22Rv1 (cell line): Measurements from ENCODE around the gene PWWP2A.

ENCODE experiments used
- ZFX ChIP-seq: fragments of 450-650 bp; IDR thresholded peaks from 2 replicates; pipeline ENCODE4 v1.6.1; 2017; ENCODE audit warnings: antibody characterized with exemption, borderline replicate concordance
- TF ChIP-seq, protein P1 (sequence below): fragments of 450-650 bp; IDR thresholded peaks from 2 replicates; pipeline ENCODE4 v1.5.1; 2017; ENCODE audit warnings: mild to moderate bottlenecking

DNA sequence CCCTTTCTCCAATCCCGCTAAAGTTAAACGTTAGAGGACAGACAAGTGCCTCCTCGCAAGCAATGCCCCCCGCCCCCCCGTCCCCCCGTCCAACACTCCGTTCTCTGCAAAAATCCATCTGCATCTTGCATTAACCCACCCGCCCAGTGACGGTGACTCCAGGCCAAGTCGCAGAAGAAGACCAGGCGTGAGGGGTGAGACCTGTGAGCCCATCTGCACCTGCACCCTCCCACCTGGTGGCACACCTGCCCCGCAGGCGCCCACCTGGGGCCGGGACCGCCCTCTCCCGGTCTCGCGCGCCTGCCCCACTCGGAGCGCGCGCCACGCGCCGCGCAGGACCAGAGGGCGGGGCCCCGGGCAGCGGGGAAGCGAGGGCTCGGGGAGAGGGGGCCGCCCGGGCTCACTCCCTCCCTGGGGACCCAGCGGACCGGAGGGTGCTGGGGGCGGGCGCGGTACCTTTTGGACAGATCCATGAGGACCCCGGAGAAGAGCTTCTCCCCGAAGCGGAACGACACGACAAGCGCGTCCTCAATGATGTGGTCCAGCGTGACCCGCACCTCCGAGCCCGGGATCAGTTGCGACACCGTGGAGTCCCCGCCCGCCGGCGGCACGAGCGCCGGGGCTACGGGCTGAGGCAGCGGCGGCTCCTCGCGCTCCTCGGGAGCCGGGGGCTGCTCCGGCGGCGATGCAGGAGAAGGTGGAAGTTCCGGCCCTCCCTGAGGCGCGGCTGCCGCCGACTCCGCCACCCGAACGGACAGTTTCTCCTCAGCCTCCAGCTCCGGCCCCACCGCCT, 705 bp downstream of the PWWP2A start:
- TF ChIP-seq, protein P1, sequence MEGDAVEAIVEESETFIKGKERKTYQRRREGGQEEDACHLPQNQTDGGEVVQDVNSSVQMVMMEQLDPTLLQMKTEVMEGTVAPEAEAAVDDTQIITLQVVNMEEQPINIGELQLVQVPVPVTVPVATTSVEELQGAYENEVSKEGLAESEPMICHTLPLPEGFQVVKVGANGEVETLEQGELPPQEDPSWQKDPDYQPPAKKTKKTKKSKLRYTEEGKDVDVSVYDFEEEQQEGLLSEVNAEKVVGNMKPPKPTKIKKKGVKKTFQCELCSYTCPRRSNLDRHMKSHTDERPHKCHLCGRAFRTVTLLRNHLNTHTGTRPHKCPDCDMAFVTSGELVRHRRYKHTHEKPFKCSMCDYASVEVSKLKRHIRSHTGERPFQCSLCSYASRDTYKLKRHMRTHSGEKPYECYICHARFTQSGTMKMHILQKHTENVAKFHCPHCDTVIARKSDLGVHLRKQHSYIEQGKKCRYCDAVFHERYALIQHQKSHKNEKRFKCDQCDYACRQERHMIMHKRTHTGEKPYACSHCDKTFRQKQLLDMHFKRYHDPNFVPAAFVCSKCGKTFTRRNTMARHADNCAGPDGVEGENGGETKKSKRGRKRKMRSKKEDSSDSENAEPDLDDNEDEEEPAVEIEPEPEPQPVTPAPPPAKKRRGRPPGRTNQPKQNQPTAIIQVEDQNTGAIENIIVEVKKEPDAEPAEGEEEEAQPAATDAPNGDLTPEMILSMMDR = no peak
- TF ChIP-seq ZFX = no peak
